C4-2B (cell line): ENCODE results near the gene CLEC2A.

Source experiments
- H3K27ac ChIP-seq: fragments of 450-650 bp; 2 replicates; pipeline ENCODE4 v1.5.1; 2017
- ZFX ChIP-seq: fragments of 450-650 bp; IDR thresholded peaks from 2 replicates; pipeline ENCODE4 v1.6.1; 2017
- TF ChIP-seq, protein P1 (sequence below): fragments of 450-650 bp; conservative IDR thresholded peaks from 2 replicates; pipeline ENCODE4 v1.5.1; 2017; ENCODE audit warnings: mild to moderate bottlenecking

Gene CLEC2A

DNA sequence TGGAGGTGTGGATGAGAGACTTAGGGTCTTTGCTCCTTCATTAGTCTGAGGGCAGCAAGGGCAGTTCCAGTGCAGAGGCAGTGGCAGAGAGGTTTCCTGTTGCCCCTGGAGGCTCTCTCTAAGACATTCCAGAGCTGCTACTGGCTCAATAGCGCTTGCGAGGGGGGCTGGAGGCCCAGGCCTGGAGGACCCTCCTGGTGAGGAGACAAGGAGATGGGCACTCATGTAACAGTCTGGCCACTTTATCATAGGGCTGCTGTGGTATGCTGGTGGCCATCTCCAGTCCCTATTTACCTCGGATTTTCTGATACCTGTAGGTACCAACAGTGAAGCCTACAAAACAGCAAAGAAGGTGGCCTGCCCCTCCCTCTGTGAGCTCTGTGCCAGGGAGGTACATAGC is 12.7 kb downstream of the CLEC2A start:
- H3K27ac ChIP-seq: no peak overlapping the region
- TF ChIP-seq, protein P1, sequence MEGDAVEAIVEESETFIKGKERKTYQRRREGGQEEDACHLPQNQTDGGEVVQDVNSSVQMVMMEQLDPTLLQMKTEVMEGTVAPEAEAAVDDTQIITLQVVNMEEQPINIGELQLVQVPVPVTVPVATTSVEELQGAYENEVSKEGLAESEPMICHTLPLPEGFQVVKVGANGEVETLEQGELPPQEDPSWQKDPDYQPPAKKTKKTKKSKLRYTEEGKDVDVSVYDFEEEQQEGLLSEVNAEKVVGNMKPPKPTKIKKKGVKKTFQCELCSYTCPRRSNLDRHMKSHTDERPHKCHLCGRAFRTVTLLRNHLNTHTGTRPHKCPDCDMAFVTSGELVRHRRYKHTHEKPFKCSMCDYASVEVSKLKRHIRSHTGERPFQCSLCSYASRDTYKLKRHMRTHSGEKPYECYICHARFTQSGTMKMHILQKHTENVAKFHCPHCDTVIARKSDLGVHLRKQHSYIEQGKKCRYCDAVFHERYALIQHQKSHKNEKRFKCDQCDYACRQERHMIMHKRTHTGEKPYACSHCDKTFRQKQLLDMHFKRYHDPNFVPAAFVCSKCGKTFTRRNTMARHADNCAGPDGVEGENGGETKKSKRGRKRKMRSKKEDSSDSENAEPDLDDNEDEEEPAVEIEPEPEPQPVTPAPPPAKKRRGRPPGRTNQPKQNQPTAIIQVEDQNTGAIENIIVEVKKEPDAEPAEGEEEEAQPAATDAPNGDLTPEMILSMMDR: no peak
- no peak for TF ChIP-seq ZFX

DNA sequence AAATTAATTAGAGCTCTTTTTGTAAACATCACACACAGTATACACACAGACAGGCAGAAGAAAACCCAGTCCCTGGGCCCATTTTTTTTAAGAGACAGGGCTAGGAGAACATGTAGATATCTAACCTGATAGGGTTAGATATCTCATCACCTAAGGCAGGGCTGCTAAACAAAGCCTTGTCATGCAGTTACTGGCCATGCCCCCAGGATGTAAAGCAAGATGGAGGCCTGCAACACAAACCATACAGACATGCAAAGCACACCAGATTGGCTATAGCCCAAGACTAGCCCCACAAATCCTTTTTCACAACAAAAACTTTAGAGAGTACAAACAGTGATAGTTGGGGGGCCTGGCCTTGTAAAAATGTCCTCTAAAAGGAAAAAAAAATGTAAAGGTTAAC is 20.5 kb downstream of the CLEC2A start:
- no peak overlapping the region for H3K27ac ChIP-seq
- TF ChIP-seq, protein P1: no peak
- TF ChIP-seq ZFX: no peak

DNA sequence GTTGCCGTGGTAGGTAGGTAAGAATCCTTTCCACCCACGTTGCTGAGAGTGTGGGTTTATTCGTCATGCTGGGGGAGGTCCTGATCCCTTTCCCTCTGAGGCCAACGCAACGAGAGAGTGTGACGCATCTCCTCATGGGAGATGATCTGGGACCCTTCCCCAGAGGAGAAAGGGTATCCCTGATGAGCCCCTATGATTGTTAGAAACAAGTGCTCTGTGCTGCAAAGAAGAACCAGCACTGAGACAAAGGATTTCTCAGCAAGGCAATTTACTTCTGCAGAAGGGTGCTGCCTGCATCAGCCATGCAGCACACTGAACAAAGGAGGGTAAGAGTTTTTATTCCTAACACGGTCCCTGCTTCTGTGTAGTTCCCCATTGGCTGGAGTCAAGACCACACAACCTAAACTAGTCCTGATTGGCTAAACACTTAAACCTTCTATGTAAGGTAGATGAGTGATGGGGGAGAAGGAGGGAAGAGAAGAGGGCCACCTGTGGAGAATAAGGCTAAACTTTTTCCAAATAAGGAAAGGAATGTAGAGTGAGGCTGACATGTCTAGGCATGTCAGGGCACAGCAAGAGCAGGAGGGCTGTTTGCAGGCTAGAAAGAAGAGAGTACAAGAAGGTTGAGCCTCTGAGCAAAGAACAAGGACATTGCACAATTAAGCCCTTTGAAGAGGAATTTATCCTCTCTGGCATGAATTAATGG is 21.3 kb downstream of the CLEC2A start:
- H3K27ac ChIP-seq: no peak overlapping the region
- no peak for TF ChIP-seq ZFX
- TF ChIP-seq, protein P1: no peak

DNA sequence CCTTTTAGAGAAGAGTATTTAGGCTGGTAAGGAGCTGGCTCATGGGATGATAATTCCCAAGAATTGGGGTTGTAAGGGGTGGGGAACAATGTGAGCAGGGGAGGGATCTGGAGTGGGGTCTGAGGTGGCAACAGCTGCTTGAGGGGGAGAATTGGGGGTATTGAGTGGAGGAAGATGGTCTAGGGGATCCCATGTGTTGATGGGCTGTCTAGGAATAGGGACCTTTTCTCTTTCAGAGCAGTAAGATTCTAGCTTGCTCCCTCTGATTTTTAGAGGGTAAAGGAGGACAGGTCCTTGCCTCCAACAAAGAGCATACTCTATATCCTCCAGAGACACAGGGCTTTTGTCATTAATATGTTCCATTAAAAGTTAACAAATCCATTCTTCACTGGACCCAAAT is 22.4 kb downstream of the CLEC2A start:
- H3K27ac ChIP-seq: no peak overlapping the region
- TF ChIP-seq ZFX: no peak
- TF ChIP-seq, protein P1: no peak

DNA sequence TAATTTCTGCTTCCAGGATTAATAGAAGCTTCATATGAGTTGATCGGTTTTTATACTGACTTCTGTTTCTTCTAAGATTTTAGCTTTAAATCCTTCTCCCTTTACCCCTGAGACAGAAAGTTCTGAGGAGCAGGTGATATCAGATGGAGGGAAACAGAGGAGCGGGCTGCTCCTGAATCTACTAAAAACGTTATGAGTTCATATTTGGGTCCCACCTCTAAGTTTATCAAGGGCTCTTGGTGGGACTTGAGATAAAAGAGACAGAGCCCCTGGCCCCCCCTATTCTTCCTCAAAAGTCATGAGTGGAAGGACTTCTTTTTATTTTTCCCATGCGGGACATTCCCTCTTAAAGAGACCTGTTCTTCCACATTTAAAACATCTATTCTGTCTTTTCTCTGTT is 23.8 kb downstream of the CLEC2A start:
- TF ChIP-seq ZFX: no peak
- TF ChIP-seq, protein P1: no peak

DNA sequence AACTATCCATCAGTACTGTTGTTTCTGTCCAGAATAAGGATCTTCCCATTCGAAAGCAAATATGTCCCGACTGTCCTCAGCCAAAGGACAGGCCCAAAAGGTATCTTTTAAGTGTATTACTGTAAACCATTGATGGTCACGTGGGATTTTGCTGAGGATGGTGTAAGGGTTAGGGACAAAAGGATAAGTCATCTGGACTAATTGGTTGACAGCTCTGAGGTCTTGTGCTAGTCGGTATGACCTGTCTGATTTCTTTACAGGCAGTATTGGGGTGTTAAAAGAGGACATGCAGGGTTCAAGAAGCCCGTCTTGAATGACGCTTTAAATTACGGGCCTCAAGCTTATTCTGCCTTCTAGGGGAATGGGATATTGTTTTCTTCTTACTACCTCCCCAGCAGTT is 24.4 kb downstream of the CLEC2A start:
- TF ChIP-seq ZFX: no peak
- TF ChIP-seq, protein P1: no peak
- H3K27ac ChIP-seq: no peak overlapping the region

More for the DNA sequence above, 23.8 kb downstream of the CLEC2A start:
- H3K27ac ChIP-seq: no peak overlapping the region

DNA sequence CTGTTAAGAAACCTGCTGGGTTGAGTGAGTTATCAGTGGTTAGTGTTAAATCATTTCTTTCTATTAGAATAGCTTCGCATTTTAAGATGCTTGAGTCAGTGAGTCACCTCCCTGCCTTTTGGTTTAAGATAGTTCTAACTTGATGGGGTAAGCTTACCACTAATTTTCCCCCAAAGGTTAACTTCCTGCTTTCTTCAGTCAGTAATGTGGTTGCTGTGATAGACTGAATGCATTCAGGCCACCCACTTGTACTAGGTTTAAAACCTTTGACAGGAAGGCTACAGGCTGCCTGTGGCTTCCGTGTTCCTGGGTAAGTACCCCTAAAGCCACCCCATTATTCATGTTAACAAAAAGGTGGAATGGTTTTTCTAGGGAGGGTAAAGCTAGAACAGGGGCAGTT is 25.3 kb downstream of the CLEC2A start:
- TF ChIP-seq ZFX: no peak
- TF ChIP-seq, protein P1: no peak
- H3K27ac ChIP-seq: no peak overlapping the region
